GM19099 (cell line): ENCODE data around the gene LRRC19.
A peak's percentile ranks its signal among the peaks of the same experiment; 100 is the strongest.

Experiments used
- POLR2A ChIP-seq: IDR thresholded peaks from 3 replicates; pipeline ENCODE4 v1.6.1; 2011; ENCODE audit warnings: low read depth; ENCODE audit not compliant: insufficient read length; ENCODE audit errors: extremely low read depth

LRRC19 gene

GRCh38 chr9:26975728-26976707 is 29.5 kb downstream of the LRRC19 start:
- TF ChIP-seq POLR2A: no peak

GRCh38 chr9:26974927-26975326 is 30.5 kb downstream of the LRRC19 start:
- TF ChIP-seq POLR2A: no peak

GRCh38 chr9:26973989-26974388 is 31.5 kb downstream of the LRRC19 start:
- no peak for TF ChIP-seq POLR2A

GRCh38 chr9:26971721-26972120 is 33.8 kb downstream of the LRRC19 start:
- TF ChIP-seq POLR2A: no peak

GRCh38 chr9:26956860-26957233 is 48.6 kb downstream of the LRRC19 start:
- no peak for TF ChIP-seq POLR2A

- TF ChIP-seq POLR2A: peak; percentile 63
Measured at GRCh38 chr9:26955921-26956859, 49.3 kb downstream of the LRRC19 start, which contains the start of gene IFT74. TSS of gene IFT74 (plus strand) at chr9:26956412. CDS start at chr9:26961968, 5,556 bp downstream.

GRCh38 chr9:26955222-26955903 is 50.1 kb downstream of the LRRC19 start:
- TF ChIP-seq POLR2A: no peak

- TF ChIP-seq POLR2A: no peak
Measured at GRCh38 chr9:26954050-26954508, 51.4 kb downstream of the LRRC19 start.

GRCh38 chr9:26951794-26952193 is 53.7 kb downstream of the LRRC19 start:
- TF ChIP-seq POLR2A: no peak

GRCh38 chr9:26950521-26950920 is 55.0 kb downstream of the LRRC19 start:
- no peak for TF ChIP-seq POLR2A

GRCh38 chr9:26949637-26950069 is 55.8 kb downstream of the LRRC19 start:
- no peak for TF ChIP-seq POLR2A

- TF ChIP-seq POLR2A: no peak
Measured at GRCh38 chr9:26947736-26948135, 57.7 kb downstream of the LRRC19 start.

GRCh38 chr9:26946753-26947727 is 58.4 kb downstream of the LRRC19 start, which contains the start of gene PLAA:
TSS of gene PLAA (minus strand) at chr9:26947242. CDS start at chr9:26947045, 197 bp downstream.
- peak; percentile 71 for TF ChIP-seq POLR2A
